Heart left ventricle (tissue), 13 donors: ENCODE data around the gene TLX2.

Experiments used
- CTCF ChIP-seq, 12 donors: fragments of 200-600 bp; sonication (generic) in 4 of 12; IDR thresholded peaks; one replicate each; pipeline versions ENCODE4 v1.5.0 to v1.8.0; 2018 to 2022; ENCODE audit warnings: antibody characterized with exemption in 12 of 12, mild to moderate bottlenecking in 5 of 12
- POLR2A ChIP-seq, 2 donors: fragments of 450-650 bp; IDR thresholded peaks; one replicate each; pipeline ENCODE4 v1.6.1; 2017; ENCODE audit warnings: antibody characterized with exemption in 2 of 2, mild to moderate bottlenecking in 2 of 2, moderate library complexity in 2 of 2
- donor health status: ischemic (EF 13 %, LVEDD 7.1; RV severe dilation, severe dysfunction).
- donor health status: DM: no; HTN: yes; CAD: no.
- donor health status: DM: no; HTN: no; CAD: no.
- donor health status: ischemic (EF 25% LVEDD 6.9; RV normal size, moderate dysfunction).
- donor health status: ischemic (EF 25% LVEDD 5.7; RV mildly dilated, moderate dysfunction).
- donor health status: ischemic (EF 35%, LVEDD 5.7; RV mildly dilated, moderate dysfunction).
- donor health status: nonischemic (EF 11% LVEDD 7.7; RV severe dilation, severe dysfunction).
- donor health status: DM: yes; HTN: yes; CAD: no.
- donor health status: PGD.
- donor health status: ischemic (EF 29% LVEDD 5.4; RV normal size, mild dysfunction).
- donor health status: nonischemic (EF 23%, LVEDD 6.1; RV moderate dilation, normal function).

GRCh38 chr2:74499940-74500577 is 14.2 kb upstream of the TLX2 start:
- TF ChIP-seq CTCF (IDR thresholded peaks at IDR 0.05) (no peak), POLR2A (IDR thresholded peaks at IDR 0.05) (no peak)
